ELF-1 (cell line): ENCODE results near the gene OR10A2.
"Not testable (repeated sequence)": the region's sequence is repeated elsewhere in the genome, so short reads cannot be mapped to it uniquely, and the experiment has no call there.

Experiments
- DNase-seq: peaks from one replicate; pipeline ENCODE4 v3.0.0-alpha.2; 2016; ENCODE audit warnings: low read depth, low spot score

The OR10A2 gene, protein sequence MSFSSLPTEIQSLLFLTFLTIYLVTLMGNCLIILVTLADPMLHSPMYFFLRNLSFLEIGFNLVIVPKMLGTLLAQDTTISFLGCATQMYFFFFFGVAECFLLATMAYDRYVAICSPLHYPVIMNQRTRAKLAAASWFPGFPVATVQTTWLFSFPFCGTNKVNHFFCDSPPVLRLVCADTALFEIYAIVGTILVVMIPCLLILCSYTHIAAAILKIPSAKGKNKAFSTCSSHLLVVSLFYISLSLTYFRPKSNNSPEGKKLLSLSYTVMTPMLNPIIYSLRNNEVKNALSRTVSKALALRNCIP

DNA sequence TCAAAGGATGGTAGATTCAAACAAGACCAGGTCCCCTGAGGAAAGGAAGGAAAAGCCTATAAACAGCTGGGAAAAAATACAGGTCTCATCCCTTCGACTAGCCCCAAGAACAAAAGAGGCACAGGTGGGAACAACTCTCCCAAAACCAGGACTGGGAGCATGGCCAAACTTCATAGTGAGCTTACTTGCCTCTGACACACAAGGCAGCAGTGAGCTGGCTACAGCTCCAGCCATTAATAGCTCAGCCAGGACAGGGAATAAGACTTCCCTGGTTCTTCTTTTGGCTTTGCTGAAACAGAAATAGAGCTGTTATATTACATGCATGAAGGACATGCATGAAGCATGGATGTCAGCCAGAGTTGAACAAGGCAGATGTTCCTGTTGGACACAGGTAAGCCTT is at the start of gene OR10A2:
OR10A2 (plus strand) TSS at position 97 of the 400 bp plus-strand sequence. CDS start 6,698 bp downstream, outside the sequence.
- no peak for DNase-seq

DNA sequence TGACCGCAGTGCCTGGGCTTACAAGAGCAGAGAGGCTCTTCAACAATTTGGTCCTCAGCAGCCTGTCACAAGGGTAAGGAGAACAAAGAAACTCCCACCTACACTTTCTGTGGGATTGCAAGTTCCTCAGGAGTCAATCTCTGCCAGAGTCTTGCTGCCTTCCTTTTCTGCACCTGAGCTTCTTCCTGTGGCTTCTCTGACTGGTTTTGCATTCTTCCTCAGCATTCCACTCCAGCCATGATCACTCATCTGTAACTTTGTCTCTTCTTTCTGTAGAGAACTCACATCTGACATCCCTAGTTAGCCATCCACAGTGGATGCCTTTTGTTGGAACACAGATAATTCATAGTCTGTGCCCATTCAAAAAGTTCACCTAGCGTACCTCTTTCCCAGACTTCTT is 49.2 kb upstream of the OR10A2 start:
- DNase-seq = no peak

DNA sequence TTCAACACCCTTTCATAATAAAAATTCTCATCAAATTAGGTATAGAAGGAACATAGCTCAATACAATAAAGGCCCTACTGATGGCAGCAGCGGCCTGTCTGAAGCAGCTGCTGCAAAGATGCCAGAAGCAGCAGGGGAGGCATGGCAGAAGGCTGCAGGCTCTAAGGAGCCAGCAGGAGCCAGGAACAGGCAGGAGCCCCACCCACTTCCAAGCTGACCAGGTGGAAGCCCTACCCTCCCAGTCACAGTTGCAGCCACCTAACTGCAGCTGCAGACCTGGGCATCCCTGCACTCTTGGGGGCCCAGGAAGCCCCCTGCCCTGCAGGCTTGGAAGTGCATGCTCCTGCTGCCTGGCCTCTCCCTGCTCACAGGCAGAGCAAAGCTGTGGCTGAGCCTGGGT is 45.2 kb upstream of the OR10A2 start:
- DNase-seq = peak; percentile 44

DNA sequence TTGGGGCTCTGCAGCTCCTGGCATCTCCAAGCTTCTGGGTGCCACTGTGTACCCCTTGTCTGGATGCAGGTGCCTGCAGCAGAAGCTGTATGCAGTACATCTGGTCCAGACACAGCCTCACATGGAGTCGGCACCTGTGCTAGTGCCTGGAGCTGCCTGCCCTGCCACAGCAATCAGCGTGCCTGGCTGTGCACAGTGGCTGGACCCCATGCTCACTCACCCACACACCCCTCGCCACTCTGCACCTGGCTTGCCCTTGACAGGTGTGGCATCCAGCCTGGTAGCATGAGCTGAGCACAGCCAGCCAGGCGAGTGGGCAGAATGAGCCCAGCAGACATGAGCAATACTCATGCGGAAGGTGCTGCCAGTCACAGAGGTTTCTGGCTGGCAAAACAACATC is 43.9 kb upstream of the OR10A2 start:
- no peak for DNase-seq

- DNase-seq = no peak
These were observed 38.6 kb upstream of the OR10A2 start for GRCh38 chr11:6824136-6824823.

GRCh38 chr11:6825231-6825744 is 37.6 kb upstream of the OR10A2 start:
- DNase-seq = no peak

DNA sequence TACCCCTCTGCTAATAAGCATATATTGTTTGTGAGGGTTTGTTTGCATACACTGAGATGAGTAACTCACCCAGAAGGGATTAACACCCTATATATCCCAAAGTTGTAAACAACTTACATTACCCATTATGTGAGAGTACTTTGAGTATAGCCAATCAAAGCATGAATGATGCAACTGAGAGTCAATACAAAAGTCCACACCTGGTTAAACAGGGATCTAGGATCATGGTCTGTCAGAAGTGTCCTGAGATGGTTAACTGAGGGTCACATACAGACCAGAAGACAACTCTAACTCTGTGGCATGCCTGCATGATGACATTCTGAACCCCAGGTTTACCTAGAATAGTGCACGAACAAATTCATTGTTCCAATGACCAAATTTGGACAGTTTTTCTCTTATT is 34.8 kb upstream of the OR10A2 start:
- no peak for DNase-seq

GRCh38 chr11:6833356-6833755 is 29.5 kb upstream of the OR10A2 start:
- DNase-seq = no peak

DNA sequence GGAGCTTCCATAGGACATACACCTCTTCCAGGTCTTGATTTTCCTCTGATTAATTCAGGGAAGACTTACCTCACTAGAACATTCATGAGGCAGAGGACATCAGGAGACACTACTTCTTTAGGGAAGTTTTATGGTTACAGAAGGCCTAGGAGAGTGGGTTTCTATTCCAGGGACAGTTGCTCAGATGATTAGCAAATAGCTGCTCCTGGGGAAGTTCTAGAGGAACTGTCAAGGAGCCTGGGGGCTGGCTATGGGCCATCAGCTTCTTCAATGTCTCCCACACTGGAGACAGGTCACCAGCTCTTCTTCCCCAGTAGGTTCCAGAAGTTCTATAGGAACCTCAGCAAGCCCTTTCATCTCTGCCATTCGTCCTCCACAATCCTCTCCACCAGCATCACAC is 28.8 kb upstream of the OR10A2 start:
- no peak for DNase-seq

GRCh38 chr11:6841694-6842093 is 21.2 kb upstream of the OR10A2 start:
- DNase-seq = no peak

GRCh38 chr11:6843670-6844069 is 19.2 kb upstream of the OR10A2 start:
- DNase-seq = no peak

DNA sequence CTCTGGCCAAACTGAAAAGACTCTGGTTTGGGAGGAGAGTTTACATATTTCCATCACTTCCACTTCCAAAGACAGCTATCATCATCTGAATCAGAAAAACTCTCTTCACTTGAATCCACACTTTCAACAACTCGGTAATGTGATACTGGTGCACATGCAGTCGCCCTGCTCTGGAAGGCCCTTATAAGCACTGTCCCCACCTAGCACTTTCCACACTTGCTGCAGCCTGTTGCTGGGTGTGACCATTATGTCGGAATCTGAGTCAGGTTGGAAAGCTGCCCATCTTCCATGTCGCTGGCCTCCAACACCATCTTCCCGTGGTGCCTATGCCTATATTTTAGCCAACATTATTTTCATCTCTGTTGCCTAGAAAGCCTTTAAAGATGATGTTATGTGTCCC is 18.5 kb upstream of the OR10A2 start:
- DNase-seq = no peak

DNA sequence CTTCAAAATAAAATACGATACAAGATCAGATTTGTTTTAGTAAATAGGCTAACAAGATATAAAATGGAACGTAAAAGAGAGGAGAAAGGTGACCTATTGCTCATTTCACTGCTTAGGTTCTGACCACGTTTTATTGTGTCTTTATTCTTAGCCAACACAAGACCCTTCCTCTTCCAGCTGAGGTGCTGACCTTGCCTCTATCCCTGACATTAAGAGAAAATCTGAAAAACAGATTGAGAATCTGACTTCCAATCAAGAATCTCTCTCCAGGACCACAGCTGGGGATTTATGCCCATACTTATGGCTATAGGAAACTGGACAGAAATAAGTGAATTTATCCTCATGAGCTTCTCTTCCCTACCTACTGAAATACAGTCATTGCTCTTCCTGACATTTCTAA is 17.5 kb upstream of the OR10A2 start, which contains the start of gene OR10A5:
OR10A5 (plus strand) TSS at position 301 of the 400 bp plus-strand sequence; CDS start at position 301, 0 bp downstream.
- DNase-seq = no peak

GRCh38 chr11:6850526-6850925 is 12.3 kb upstream of the OR10A2 start:
- no peak for DNase-seq

DNA sequence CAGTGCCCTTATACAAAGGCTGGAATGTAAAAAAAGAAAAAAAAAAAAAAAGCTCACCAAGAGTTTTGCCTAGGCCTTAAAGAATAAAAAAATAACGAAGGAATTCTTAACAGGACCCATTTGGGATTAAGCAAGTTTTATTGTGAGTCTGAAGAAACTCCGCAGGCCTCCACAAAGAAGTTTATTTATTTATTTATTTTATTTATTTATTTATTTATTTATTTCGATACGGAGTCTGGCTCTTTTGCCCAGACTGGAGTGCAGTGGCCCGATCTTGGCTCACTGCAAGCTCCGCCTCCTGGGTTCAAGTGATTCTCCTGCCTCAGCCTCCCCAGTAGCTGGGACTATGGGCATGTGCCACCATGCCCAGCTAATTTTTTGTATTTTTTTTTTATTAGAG is 8.1 kb upstream of the OR10A2 start:
- DNase-seq = not testable (repeated sequence)

- no peak for DNase-seq
These were observed 6.8 kb upstream of the OR10A2 start for GRCh38 chr11:6855971-6856541.

- DNase-seq = no peak
These were observed 6.0 kb upstream of the OR10A2 start for GRCh38 chr11:6856871-6857270.

GRCh38 chr11:6864438-6864837 is 1.6 kb downstream of the OR10A2 start:
- no peak for DNase-seq

- DNase-seq = no peak
These were observed 8.4 kb downstream of the OR10A2 start for GRCh38 chr11:6871278-6871677.

GRCh38 chr11:6875761-6876160 is 12.9 kb downstream of the OR10A2 start:
- DNase-seq = no peak

- DNase-seq = no peak
These were observed 13.5 kb downstream of the OR10A2 start, which contains the start of gene OR10A4 for GRCh38 chr11:6876325-6876724. OR10A4 (plus strand) TSS chr11:6876625; CDS start chr11:6876648, 23 bp downstream.

DNA sequence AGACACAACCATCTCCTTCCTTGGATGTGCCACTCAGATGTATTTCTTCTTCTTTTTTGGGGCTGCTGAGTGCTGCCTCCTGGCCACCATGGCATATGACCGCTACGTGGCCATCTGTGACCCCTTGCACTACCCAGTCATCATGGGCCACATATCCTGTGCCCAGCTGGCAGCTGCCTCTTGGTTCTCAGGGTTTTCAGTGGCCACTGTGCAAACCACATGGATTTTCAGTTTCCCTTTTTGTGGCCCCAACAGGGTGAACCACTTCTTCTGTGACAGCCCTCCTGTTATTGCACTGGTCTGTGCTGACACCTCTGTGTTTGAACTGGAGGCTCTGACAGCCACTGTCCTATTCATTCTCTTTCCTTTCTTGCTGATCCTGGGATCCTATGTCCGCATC is 14.1 kb downstream of the OR10A2 start:
- no peak for DNase-seq

DNA sequence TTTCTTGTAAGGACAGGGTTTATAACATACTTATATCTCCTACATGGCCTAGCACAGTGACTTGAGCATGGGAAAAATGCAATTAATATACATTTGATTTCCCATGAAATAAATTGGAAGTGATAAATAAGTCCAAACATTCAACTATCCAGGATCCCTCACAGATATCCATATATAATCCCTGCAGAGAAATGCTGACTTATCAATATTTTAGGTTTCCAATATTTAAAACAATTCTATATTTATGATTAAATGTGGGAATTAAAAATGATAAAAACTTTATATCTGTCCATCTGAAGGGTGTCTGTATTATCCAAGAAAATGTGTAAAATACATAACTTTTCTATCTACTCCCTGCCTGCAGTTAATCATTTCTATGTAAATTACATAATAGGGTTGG is 19.9 kb downstream of the OR10A2 start:
- no peak for DNase-seq
